ENCODE measurements around the gene MACIR. TPM values are rescaled to one million over a fixed set of nuclear protein-coding genes. Genes with fewer than 3 reads are reported as not detected.
A peak's percentile ranks its signal among the peaks of the same experiment; 100 is the strongest.

Gene MACIR
- total RNA-seq, 1 donor from 2014 or later, result 3.9 TPM

GRCh38 chr5:103228588-103228987 is 30.0 kb upstream of the MACIR start:
- intact Hi-C loops (cut with micrococcal nuclease), result no loop called here
- Mint-ChIP-seq H3K9me3 (no peaks in the 10 kb centered on the region), H3K27ac (no peak overlapping the region), H3K4me3 (no peak overlapping the region), H3K27me3 (peaks cover 11% of the 10 kb centered on the region), H3K36me3 (ENCODE audit: low read depth) (no peaks in the 10 kb centered on the region), H3K4me1 (peaks cover 2% of the 10 kb centered on the region)
- no peak for ATAC-seq (ENCODE audit: low read depth)
- no peak for DNase-seq
- POLR2A ChIA-PET, result no interaction called here
- TF ChIP-seq, protein P1, sequence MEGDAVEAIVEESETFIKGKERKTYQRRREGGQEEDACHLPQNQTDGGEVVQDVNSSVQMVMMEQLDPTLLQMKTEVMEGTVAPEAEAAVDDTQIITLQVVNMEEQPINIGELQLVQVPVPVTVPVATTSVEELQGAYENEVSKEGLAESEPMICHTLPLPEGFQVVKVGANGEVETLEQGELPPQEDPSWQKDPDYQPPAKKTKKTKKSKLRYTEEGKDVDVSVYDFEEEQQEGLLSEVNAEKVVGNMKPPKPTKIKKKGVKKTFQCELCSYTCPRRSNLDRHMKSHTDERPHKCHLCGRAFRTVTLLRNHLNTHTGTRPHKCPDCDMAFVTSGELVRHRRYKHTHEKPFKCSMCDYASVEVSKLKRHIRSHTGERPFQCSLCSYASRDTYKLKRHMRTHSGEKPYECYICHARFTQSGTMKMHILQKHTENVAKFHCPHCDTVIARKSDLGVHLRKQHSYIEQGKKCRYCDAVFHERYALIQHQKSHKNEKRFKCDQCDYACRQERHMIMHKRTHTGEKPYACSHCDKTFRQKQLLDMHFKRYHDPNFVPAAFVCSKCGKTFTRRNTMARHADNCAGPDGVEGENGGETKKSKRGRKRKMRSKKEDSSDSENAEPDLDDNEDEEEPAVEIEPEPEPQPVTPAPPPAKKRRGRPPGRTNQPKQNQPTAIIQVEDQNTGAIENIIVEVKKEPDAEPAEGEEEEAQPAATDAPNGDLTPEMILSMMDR (IDR thresholded peaks at IDR 0.05), result no peak
- CTCF ChIA-PET, result no interaction called here

GRCh38 chr5:103232393-103232999 is 26.1 kb upstream of the MACIR start:
- DNase-seq, result no peak
- Mint-ChIP-seq H3K27ac (no peak overlapping the region), H3K36me3 (ENCODE audit: low read depth) (no peaks in the 10 kb centered on the region), H3K27me3 (peaks cover 6% of the 10 kb centered on the region), H3K4me1 (no peaks in the 10 kb centered on the region), H3K9me3 (no peaks in the 10 kb centered on the region), H3K4me3 (no peak overlapping the region)
- intact Hi-C loops (cut with micrococcal nuclease), result no loop called here
- TF ChIP-seq, protein P1 (IDR thresholded peaks at IDR 0.05), result no peak
- peak; percentile 60 for ATAC-seq (ENCODE audit: low read depth)
- ChIA-PET POLR2A (interaction anchor here (1.2 kb wide), 1 partner anchor 26 kb away, joined by 4 read pairs; the partner anchor contains the start of gene MACIR), CTCF (interaction anchor here (1.0 to 3.3 kb wide), 4 partner anchors 26 to 243 kb away, joined by 3 to 23 read pairs (median 5); partner anchors contain the start of gene MACIR)

- peaks cover 9% of the 10 kb centered on the region for H3K27me3 Mint-ChIP-seq
- H3K9me3 Mint-ChIP-seq, result peaks cover 5% of the 10 kb centered on the region
- ChIA-PET POLR2A (no interaction called here), CTCF (interaction anchor here (1.6 kb wide), 1 partner anchor 241 kb away, joined by 5 read pairs; no protein-coding TSS in a partner anchor)
- DNase-seq (no peak), ATAC-seq (ENCODE audit: low read depth) (no peak)
- no peak overlapping the region for H3K4me3 Mint-ChIP-seq
- intact Hi-C loops (cut with micrococcal nuclease), result no loop called here
- H3K27ac Mint-ChIP-seq, result no peak overlapping the region
- TF ChIP-seq, protein P1 (IDR thresholded peaks at IDR 0.05), result no peak
- no peaks in the 10 kb centered on the region for H3K4me1 Mint-ChIP-seq
- H3K36me3 Mint-ChIP-seq (ENCODE audit: low read depth), result peaks cover 2% of the 10 kb centered on the region
Observed at GRCh38 chr5:103234239-103234975, 24.2 kb upstream of the MACIR start.

GRCh38 chr5:103235891-103236290 is 22.7 kb upstream of the MACIR start:
- Mint-ChIP-seq H3K27ac (no peak overlapping the region), H3K9me3 (peaks cover 10% of the 10 kb centered on the region), H3K27me3 (peaks cover 9% of the 10 kb centered on the region), H3K4me1 (no peaks in the 10 kb centered on the region), H3K4me3 (no peak overlapping the region), H3K36me3 (ENCODE audit: low read depth) (peaks cover 2% of the 10 kb centered on the region)
- ChIA-PET CTCF (no interaction called here), POLR2A (no interaction called here)
- DNase-seq (no peak), ATAC-seq (ENCODE audit: low read depth) (no peak)
- TF ChIP-seq, protein P1 (IDR thresholded peaks at IDR 0.05), result no peak
- intact Hi-C loops (cut with micrococcal nuclease), result no loop called here

DNA sequence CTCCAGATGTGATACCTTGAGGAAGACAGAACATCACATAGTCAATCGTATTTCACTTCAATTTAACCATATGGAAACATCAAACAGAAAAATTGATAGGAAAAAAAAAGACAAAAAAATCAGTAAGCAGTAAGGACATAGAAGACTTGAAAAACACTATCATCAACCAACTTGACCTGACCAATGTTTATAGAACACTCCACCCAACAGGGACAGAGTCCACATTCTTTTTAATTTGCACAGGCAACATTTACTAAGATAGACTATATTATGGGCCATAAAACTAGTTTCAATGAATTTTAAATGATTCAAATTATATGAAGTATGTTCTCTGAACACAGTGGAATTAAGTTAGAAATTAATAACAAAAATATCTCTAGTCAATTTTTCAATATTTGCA is 20.8 kb upstream of the MACIR start:
- H3K27ac Mint-ChIP-seq, result no peak overlapping the region
- TF ChIP-seq, protein P1 (IDR thresholded peaks at IDR 0.05), result no peak
- peaks cover 2% of the 10 kb centered on the region for H3K36me3 Mint-ChIP-seq (ENCODE audit: low read depth)
- peaks cover 15% of the 10 kb centered on the region for H3K27me3 Mint-ChIP-seq
- H3K4me3 Mint-ChIP-seq, result no peak overlapping the region
- ChIA-PET POLR2A (no interaction called here), CTCF (no interaction called here)
- intact Hi-C loops (cut with micrococcal nuclease), result no loop called here
- no peak for ATAC-seq (ENCODE audit: low read depth)
- H3K4me1 Mint-ChIP-seq, result no peaks in the 10 kb centered on the region
- DNase-seq, result no peak
- peaks cover 14% of the 10 kb centered on the region for H3K9me3 Mint-ChIP-seq
